Naive thymus-derived CD8-positive, alpha-beta T cell (primary cell): ENCODE results near the gene SNAPC2. TPM values are rescaled to one million over a fixed set of nuclear protein-coding genes. Genes with fewer than 3 reads are reported as not detected.

Experiments used
- ATAC-seq, 2 donors: fragments of 150-1000 bp; cut with Tn5 transposase in 1 of 2; sonication (Bioruptor Pico), chemical (Tn5 transposase) in 1 of 2; 1 replicate in 1 of 2; 2 replicates in 1 of 2; pipeline ENCODE4 v1.10.0; 2021; ENCODE audit warnings: mild to moderate bottlenecking in 2 of 2, moderate library complexity in 2 of 2
- POLR2A ChIA-PET: fragments of 350-600 bp; sonication (Branson Sonifier 250); formaldehyde crosslinking; loops from one replicate; lab custom pipeline; 2021; ENCODE audit warnings: antibody characterized with exemption; lab: Charles Lee
- DNase-seq, 10 donors: peaks; one replicate each; pipeline versions ENCODE4 v3.0.0 to v3.0.0-alpha.2; 2020 to 2022
- H3K27ac Mint-ChIP-seq, 10 donors: one replicate each; pipeline ENCODE4 v1.8.0; 2020 to 2022; ENCODE audit warnings: mild to moderate bottlenecking in 10 of 10, mixed read lengths in 10 of 10, moderate library complexity in 4 of 10, inconsistent platforms in 1 of 10
- H3K27me3 Mint-ChIP-seq, 5 donors: one replicate each; pipeline ENCODE4 v1.8.0; 2021 to 2022; ENCODE audit warnings: mixed read lengths in 5 of 5
- H3K36me3 Mint-ChIP-seq, 3 donors: one replicate each; pipeline ENCODE4 v1.8.0; 2020 to 2022; ENCODE audit warnings: mixed read lengths in 3 of 3, mild to moderate bottlenecking in 2 of 3, inconsistent platforms in 1 of 3
- H3K4me1 Mint-ChIP-seq, 4 donors: one replicate each; pipeline ENCODE4 v1.8.0; 2021 to 2022; ENCODE audit warnings: mixed read lengths in 4 of 4
- H3K4me3 Mint-ChIP-seq, 10 donors: one replicate each; pipeline ENCODE4 v1.8.0; 2020 to 2022; ENCODE audit warnings: mild to moderate bottlenecking in 10 of 10, mixed read lengths in 10 of 10, moderate library complexity in 6 of 10, inconsistent platforms in 1 of 10
- H3K9me3 Mint-ChIP-seq, 9 donors: one replicate each; pipeline ENCODE4 v1.8.0; 2020 to 2022; ENCODE audit warnings: mixed read lengths in 9 of 9, mild to moderate bottlenecking in 3 of 9, inconsistent platforms in 1 of 9, moderate library complexity in 1 of 9
- polyA plus RNA-seq, 3 donors: library from polyadenylated mRNA; unstranded; fragments of 300-500 nt; fragmentation: Illumina TruSeq; gene quantifications; one replicate each; pipeline ENCODE4 v1.2.3, GENCODE V29; 2021
- total RNA-seq, 8 experiments: library from RNA in 2 of 8; stranded (reverse) in 2 of 8; gene quantifications; one replicate each; pipeline ENCODE4 v1.2.3 and lab custom pipeline; 2021 to 2026

The SNAPC2 gene, protein sequence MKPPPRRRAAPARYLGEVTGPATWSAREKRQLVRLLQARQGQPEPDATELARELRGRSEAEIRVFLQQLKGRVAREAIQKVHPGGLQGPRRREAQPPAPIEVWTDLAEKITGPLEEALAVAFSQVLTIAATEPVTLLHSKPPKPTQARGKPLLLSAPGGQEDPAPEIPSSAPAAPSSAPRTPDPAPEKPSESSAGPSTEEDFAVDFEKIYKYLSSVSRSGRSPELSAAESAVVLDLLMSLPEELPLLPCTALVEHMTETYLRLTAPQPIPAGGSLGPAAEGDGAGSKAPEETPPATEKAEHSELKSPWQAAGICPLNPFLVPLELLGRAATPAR
- total RNA-seq: 10 to 100 TPM; 14.3 to 14.8 TPM
- 10 to 100 TPM; 11.4 to 19.9 (median 12.8) TPM for polyA plus RNA-seq
- 4.4 to 11.8 (median 11.3) reads per million in 6 experiments for total RNA-seq (lab: John Stamatoyannopoulos, UW)

- DNase-seq (peak; percentile 92 to 100 (median 97)), ATAC-seq (peak; percentile 70 to 73)
- POLR2A ChIA-PET: interaction anchor here (0.7 to 7.5 kb wide), 21 partner anchors 9 to 571 kb away, joined by 3 to 69 read pairs (median 4); partner anchors contain the start of genes ARHGEF18, ELAVL1, MAP2K7 and NDUFA7
- Mint-ChIP-seq H3K36me3 (peaks cover 0 to 14% (median 0%) of the 10 kb centered on the region in 3 donors), H3K9me3 (peaks cover 0 to 2% (median 0%) of the 10 kb centered on the region in 9 donors), H3K27me3 (peaks cover 11 to 33% (median 18%) of the 10 kb centered on the region in 5 donors), H3K4me3 (peak within 1 kb of the TSS; percentile 84 to 95 (median 92)), H3K4me1 (peaks cover 19 to 50% (median 47%) of the 10 kb centered on the region in 4 donors), H3K27ac (peak within 1 kb of the TSS; percentile 41 to 97 (median 92))
These were observed at the start of gene SNAPC2 for GRCh38 chr19:7919610-7920518. TSS of gene SNAPC2 (plus strand) at chr19:7920338. CDS start at chr19:7920367, 29 bp downstream.

DNA sequence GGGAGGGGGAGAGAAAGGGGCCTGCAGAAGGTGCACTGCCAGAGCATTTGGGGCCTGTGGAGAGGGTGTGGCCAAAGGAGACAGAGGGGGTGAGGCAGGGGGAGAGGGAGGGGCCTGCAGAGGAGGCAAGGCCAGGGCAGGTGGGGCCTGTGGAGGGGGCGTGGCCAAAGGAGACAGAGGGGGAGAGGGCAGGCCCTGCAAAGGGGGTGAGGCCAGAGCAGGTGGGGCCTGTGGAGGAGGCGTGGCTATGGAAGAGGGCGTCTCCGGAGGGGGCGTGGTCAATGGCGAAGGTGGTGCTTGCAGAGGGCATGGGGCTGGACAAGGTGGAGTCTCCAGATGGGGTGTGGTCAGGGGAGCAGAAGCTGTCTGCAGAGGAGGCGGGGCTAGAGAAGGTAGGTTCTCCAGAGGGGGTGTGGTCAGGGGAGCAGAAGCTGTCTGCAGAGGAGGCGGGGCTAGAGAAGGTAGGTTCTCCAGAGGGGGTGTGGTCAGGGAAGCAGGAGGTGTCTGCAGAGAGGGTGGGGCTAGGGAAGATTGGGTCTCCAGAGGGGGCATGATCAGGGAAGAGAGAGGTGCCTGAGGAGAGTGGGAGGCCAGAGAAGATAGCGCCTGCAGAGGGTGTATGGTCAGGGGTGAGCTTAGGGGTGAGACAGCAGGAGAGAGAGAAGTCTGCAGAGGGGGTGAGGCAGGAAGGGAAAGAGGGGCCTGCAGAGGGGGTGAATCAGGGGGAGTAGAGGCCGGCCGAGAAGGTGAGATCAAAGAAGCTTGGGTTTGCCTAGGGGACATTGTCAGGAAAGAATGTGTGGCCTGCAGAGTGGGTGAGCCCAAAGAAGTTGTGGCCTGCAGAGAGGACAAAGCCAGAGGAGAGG is 49.3 kb upstream of the SNAPC2 start:
- H3K9me3 Mint-ChIP-seq: no peaks in the 10 kb centered on the region
- peak overlapping the region in 9 of 10 donors; percentile 50 to 87 (median 73) for H3K4me3 Mint-ChIP-seq
- H3K4me1 Mint-ChIP-seq: peaks cover 23 to 52% (median 42%) of the 10 kb centered on the region in 4 donors
- H3K36me3 Mint-ChIP-seq: peaks cover 0 to 2% (median 1%) of the 10 kb centered on the region in 3 donors
- ATAC-seq: no peak
- peak in 8 of 10 donors; percentile 54 to 82 (median 61) for DNase-seq
- POLR2A ChIA-PET: interaction anchor here (0.7 kb wide), 2 partner anchors 9 to 45 kb away, joined by 5 to 6 read pairs; no protein-coding TSS in a partner anchor
- H3K27me3 Mint-ChIP-seq: peaks cover 0 to 24% (median 12%) of the 10 kb centered on the region in 5 donors
- H3K27ac Mint-ChIP-seq: peak overlapping the region in 5 of 10 donors; percentile 35 to 91 (median 57)

GRCh38 chr19:7871437-7872305 is 48.5 kb upstream of the SNAPC2 start:
- peak in 1 of 2 donors; percentile 7 for ATAC-seq
- peak; percentile 75 to 94 (median 89) for DNase-seq
- Mint-ChIP-seq H3K27me3 (peaks cover 0 to 24% (median 12%) of the 10 kb centered on the region in 5 donors), H3K9me3 (no peaks in the 10 kb centered on the region), H3K36me3 (peaks cover 0 to 2% (median 1%) of the 10 kb centered on the region in 3 donors), H3K4me3 (peak overlapping the region; percentile 38 to 87 (median 70)), H3K27ac (peak overlapping the region in 5 of 10 donors; percentile 35 to 92 (median 73)), H3K4me1 (peaks cover 23 to 52% (median 43%) of the 10 kb centered on the region in 4 donors)
- POLR2A ChIA-PET: interaction anchor here (0.5 kb wide), 1 partner anchor 196 kb away, joined by 3 read pairs; no protein-coding TSS in a partner anchor

- peak overlapping the region; percentile 7 to 87 (median 70) for H3K4me3 Mint-ChIP-seq
- no peak for DNase-seq
- H3K36me3 Mint-ChIP-seq: peaks cover 0 to 2% (median 1%) of the 10 kb centered on the region in 3 donors
- H3K9me3 Mint-ChIP-seq: no peaks in the 10 kb centered on the region
- peak overlapping the region in 4 of 10 donors; percentile 39 to 92 (median 50) for H3K27ac Mint-ChIP-seq
- POLR2A ChIA-PET: interaction anchor here (0.5 to 1.4 kb wide), 4 partner anchors 10 to 195 kb away, joined by 3 to 4 read pairs (median 3); partner anchors contain the start of gene SNAPC2
- ATAC-seq: no peak
- H3K4me1 Mint-ChIP-seq: peaks cover 23 to 52% (median 43%) of the 10 kb centered on the region in 4 donors
- peaks cover 0 to 22% (median 12%) of the 10 kb centered on the region in 5 donors for H3K27me3 Mint-ChIP-seq
These were observed 47.6 kb upstream of the SNAPC2 start for GRCh38 chr19:7872306-7873204.

DNA sequence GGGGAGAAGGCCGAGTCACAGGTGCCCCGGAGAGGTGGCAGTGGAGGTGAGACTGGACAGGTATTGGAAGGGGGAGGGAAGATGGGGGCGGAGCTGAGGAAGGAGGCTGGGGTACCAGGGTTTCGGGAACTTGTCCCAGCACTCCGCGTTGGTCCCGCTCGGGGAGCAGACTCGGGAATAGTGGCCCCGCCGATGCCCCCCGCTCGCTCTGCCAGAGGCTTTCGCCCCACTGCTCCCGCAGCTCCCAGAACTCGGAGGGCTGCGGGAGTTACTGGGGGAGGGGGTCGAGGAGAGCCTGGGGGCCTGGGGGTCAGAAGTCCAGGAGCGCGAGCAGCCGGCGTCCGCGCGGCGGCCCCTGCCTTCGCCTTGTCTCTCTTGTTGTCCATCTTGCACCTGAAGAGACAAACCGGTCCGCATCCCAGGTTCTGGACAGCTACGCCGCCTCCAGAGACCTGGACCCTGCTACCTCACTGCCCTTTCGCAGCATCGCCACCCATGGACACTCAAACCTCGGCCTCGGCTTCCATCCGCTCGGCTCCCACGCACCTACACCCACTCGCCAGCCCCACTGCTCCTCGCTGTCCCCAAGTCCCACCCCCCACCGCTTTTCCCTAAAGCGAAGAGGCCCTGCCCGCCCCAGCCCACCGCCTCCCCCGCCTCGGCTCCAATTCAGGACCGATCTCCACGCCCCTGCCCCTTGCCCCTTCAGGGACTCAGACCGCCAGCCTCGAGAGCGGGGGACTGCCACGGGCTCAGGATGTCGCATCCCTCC is 46.6 kb upstream of the SNAPC2 start:
- POLR2A ChIA-PET: interaction anchor here (0.6 to 1.4 kb wide), 2 partner anchors 36 to 46 kb away, joined by 3 read pairs; partner anchors contain the start of gene SNAPC2
- Mint-ChIP-seq H3K27ac (peak overlapping the region in 4 of 10 donors; percentile 33 to 79 (median 64)), H3K9me3 (no peaks in the 10 kb centered on the region), H3K4me1 (peaks cover 23 to 49% (median 39%) of the 10 kb centered on the region in 4 donors), H3K4me3 (peak overlapping the region; percentile 63 to 85 (median 80)), H3K36me3 (peaks cover 0 to 2% (median 1%) of the 10 kb centered on the region in 3 donors), H3K27me3 (peaks cover 0 to 22% (median 12%) of the 10 kb centered on the region in 5 donors)
- ATAC-seq (no peak), DNase-seq (no peak)

DNA sequence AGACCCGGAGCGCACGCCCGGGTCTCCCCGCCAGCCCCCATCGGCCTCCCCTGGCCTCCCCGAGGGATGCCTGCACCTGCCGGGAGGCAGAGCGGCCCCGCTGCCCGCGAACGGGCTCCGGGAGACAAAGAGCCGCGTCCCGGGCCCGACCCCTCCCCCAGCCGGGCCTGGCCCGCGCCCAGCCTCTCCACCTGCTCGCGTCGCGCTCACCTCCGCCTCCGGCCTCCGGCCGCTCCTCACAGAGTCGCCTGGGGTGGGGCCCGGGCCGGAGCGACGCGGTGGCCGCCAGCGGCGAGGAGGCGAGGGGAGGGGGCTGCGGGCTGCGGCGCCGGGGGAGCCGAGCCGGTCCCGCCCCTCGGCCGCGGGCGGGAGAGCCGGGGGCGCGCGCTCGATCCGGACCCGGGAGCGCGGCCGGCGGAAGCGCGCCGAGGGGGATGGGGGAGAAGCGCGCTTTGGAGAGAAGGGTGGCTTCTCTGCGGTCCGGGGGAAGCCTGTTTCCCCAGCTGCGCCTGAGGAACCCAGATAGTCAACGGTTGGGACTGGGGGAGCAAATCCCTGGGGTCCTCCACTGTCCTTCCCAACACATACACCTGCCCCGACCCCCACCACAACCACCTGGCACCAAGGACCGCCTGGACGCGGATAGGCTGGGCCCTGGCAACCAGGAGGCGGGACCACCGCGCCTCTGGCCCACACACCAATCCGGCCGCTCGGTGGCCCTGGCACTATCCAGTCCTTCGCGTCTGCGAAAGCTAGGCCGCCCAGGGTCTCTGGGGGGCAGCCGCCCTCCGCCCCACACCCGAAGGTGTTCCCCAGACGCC is 45.9 kb upstream of the SNAPC2 start, which contains the start of gene PRR36:
TSS of gene PRR36 (minus strand) at position 315 of the 821 bp plus-strand sequence. CDS start 701 bp downstream, outside the sequence.
- Mint-ChIP-seq H3K36me3 (peaks cover 0 to 2% (median 1%) of the 10 kb centered on the region in 3 donors), H3K27ac (peak within 1 kb of the TSS in 6 of 10 donors; percentile 33 to 79 (median 58)), H3K4me3 (peak within 1 kb of the TSS; percentile 67 to 85 (median 80)), H3K4me1 (peaks cover 19 to 44% (median 34%) of the 10 kb centered on the region in 4 donors), H3K27me3 (peaks cover 0 to 22% (median 12%) of the 10 kb centered on the region in 5 donors), H3K9me3 (no peaks in the 10 kb centered on the region)
- POLR2A ChIA-PET: interaction anchor here (1.6 kb wide), 1 partner anchor 13 kb away, joined by 6 read pairs; no protein-coding TSS in a partner anchor
- ATAC-seq (no peak), DNase-seq (no peak)

DNA sequence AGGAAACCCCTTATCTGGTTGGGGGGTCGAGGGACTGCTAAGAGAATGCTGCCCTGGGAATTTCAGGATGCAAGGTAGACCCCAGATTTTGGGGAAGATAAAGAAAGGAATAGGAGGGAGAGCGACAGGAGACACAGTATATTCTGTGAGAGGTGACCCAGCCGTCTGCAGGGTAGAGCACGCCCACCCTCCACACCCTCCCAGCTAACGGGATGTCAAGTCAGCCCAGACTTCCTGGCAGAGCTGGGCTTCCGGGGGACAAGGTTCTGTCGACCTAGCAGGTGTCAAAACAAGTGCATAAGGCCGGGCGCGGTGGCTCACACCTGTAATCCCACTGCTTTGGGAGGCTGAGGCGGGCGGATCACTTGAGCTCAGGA is 45.3 kb upstream of the SNAPC2 start:
- POLR2A ChIA-PET: interaction anchor here (1.6 kb wide), 1 partner anchor 13 kb away, joined by 6 read pairs; no protein-coding TSS in a partner anchor
- Mint-ChIP-seq H3K4me1 (peaks cover 18 to 41% (median 33%) of the 10 kb centered on the region in 4 donors), H3K9me3 (no peaks in the 10 kb centered on the region), H3K27me3 (peaks cover 0 to 22% (median 12%) of the 10 kb centered on the region in 5 donors), H3K36me3 (peaks cover 0 to 2% (median 1%) of the 10 kb centered on the region in 3 donors), H3K27ac (peak overlapping the region in 2 of 10 donors; percentile 49 to 53), H3K4me3 (peak overlapping the region; percentile 41 to 76 (median 61))
- ATAC-seq (no peak), DNase-seq (no peak)

DNA sequence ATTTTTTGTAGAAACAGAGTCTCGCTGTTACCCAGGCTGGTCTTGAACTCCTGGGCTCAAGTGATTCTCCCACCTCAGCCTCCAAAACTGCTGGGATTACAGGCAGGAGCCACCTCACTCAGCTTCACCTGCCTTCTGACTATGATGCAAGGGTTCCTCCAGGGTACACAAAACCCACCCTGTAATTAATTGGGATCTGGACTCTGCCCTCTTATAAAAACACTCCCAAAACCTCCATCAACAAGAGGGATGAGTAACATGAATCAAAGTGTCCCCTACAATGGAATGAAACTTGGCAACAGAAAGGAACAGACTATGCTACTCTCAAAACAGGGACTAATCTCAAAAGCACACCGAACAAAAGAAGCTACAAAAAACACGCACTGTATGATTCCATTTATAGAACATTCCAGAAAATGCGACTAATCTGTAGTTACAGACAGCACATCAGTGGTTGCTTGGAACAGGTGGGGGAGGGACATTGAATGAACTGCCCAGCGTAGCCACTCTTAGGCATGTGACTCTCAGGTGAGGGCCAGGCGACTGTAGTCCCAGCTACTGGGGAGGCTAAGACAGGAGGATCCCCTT is 42.8 kb upstream of the SNAPC2 start:
- H3K4me1 Mint-ChIP-seq: peaks cover 3 to 17% (median 15%) of the 10 kb centered on the region in 4 donors
- H3K4me3 Mint-ChIP-seq: no peak overlapping the region
- POLR2A ChIA-PET: no interaction called here
- no peaks in the 10 kb centered on the region for H3K9me3 Mint-ChIP-seq
- no peak for ATAC-seq
- DNase-seq: no peak
- no peak overlapping the region for H3K27ac Mint-ChIP-seq
- peaks cover 0 to 9% (median 4%) of the 10 kb centered on the region in 5 donors for H3K27me3 Mint-ChIP-seq
- H3K36me3 Mint-ChIP-seq: no peaks in the 10 kb centered on the region
